HG02885 (cell line): ENCODE data around the gene STARD3NL.
A peak's percentile ranks its signal among the peaks of the same experiment; 100 is the strongest.
"Not testable (repeated sequence)": the region's sequence is repeated elsewhere in the genome, so short reads cannot be mapped to it uniquely, and the experiment has no call there.

Experiments
- ATAC-seq: cut with Tn5 transposase; IDR thresholded peaks from one replicate; pipeline ENCODE4 v1.9.1; 2021; ENCODE audit warnings: mild to moderate bottlenecking; ENCODE audit not compliant: unreplicated experiment, poor library complexity

The STARD3NL gene

DNA sequence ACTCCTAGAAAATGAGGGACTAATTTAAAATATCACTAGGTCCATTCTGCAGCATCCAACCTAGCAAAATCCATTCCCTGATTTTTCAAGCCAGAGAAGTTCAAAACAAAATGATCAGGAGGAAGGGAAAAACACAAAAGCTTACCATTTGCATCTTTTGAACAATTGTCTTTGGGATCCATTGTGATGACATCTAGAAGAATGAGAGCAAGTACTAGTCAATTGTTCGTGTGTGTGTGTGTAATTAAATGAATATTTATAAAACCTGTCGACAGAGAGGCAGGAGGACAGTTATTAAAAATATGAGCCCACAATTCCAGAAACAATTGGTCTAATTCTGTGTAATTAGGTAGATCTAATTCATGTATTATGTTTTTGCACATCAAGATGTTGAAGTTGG lies 84.0 kb downstream of the STARD3NL start:
- not testable (repeated sequence) for ATAC-seq

DNA sequence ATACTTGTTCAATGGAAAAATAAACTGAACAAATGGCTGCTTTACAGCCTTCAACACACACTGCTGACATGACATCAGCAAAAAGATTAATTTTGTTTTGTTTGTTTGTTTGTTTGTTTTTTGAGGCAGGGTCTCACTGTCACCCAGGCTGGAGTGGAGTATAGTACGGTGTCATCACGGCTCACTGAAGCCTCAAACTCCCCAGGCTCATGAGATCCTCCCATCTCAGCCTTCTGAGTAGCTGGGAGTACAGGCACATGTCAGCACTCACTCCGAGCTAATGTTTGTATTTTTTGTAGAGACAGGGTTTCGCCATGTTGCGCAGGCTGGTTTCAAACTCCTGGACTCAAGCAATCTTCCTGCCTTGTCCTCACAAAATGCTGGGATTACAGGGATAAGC lies 84.5 kb downstream of the STARD3NL start:
- no peak for ATAC-seq

DNA sequence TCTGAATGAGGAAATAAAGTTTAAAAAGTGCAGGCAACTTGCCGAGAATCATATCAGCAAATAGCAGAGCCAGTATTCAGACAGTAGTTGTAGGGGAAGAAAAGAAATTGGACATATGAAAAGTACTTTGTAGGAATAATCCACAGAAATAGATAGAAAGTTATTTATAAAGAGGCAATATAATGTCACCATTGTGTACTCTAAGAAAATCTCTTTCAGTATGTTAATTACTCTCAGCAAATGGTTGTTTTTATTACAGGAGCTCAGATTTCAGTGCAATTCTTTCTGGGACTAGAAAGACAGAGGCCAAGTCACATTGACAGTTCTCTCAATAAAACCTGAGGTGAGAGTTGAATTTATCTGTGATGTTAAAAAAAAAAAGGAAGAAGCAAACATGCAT lies 85.2 kb downstream of the STARD3NL start:
- ATAC-seq, result not testable (repeated sequence)

- not testable (repeated sequence) for ATAC-seq
Observed at GRCh38 chr7:38264602-38265001, 86.6 kb downstream of the STARD3NL start.

GRCh38 chr7:38265958-38266357 lies 87.9 kb downstream of the STARD3NL start:
- ATAC-seq, result peak; percentile 46

DNA sequence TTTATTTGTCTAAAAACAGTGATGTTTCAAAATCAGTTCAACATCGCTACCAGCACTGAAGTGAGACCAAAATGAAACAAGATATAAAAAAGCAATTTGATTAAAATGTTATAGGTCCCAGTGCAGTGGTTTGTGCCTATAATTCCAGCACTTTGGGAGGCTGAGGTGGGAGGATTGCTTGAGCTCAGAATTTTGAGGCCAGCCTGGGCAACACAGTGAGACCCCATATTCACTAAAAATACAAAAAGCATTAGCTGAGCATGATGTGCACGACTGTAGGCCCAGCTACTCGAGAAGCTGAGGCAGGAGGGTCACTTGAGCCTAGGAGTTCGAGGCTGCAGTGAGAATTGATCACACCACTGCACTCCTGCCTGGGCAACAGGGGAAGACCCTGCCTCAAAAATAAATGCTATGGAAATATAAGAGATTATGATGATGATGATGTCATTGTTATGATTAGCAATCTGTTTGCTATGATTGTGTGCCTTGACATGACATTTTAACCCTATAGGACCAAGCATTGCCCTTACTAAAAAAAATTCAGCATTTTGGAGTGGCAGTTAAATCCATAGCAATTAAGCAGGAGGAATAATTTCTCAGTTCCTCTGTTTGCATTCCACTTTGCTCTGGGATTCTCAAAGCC lies 91.8 kb downstream of the STARD3NL start:
- ATAC-seq, result not testable (repeated sequence)

DNA sequence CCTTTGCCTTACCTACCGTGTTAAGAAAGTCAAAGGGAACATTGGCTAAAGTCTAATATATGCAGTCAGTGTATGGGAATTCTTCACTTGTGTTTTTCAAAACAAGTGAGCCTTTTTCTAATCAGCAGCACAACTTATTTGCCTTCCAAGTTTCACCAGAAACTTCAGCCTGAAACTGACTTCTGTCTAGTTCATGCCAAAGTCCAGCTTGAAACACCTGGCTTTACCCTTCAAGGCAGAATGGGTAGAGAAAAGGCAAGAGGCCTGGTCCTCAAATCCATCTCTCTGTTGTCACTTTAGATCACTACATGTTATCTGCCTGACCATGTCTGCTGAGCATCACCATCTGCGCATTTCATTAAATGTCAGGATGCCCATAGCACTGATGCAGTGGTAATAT lies 92.4 kb downstream of the STARD3NL start:
- not testable (repeated sequence) for ATAC-seq

GRCh38 chr7:38273286-38273995 lies 95.4 kb downstream of the STARD3NL start, which contains the start of gene TARP:
TARP (minus strand) TSS chr7:38273636.
- ATAC-seq, result no peak

DNA sequence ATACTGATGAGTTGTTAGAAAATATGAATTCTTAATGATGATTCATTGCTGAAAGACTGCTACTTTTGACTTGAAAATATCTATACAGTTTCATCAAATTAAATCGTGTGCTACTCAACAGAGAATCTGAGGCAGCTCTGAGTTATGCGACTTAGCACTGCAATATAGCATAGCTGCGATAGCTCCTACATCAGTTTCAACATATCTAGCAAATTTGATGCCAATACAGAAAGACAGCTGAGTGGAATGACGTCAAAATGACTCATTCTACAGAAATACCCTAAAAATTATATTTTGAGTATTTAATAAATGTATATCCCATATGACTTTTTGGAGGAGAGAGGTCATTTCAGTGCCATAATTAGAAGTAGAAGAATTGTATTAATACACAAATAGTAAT lies 96.4 kb downstream of the STARD3NL start:
- no peak for ATAC-seq

- ATAC-seq, result no peak
Observed at GRCh38 chr7:38274927-38275620, 97.0 kb downstream of the STARD3NL start.

- no peak for ATAC-seq
Observed at GRCh38 chr7:38276096-38276877, 98.2 kb downstream of the STARD3NL start.

- ATAC-seq, result no peak
Observed at GRCh38 chr7:38280000-38280399, 102.0 kb downstream of the STARD3NL start.
